Astrocyte (in vitro differentiated cells and primary cell): ENCODE measurements around the gene DMPK. TPM values are rescaled to one million over a fixed set of nuclear protein-coding genes. Genes with fewer than 3 reads are reported as not detected.

Source experiments
- DNase-seq: peaks from one replicate; pipeline ENCODE4 v3.0.0-alpha.2; 2010; ENCODE audit warnings: low read depth
- FAIRE-seq: peaks from 2 replicates; lab custom pipeline; 2011; peaks lifted over from hg19 to GRCh38; lab: Jason Lieb, UNC
- H2AFZ ChIP-seq: 2 replicates; pipeline ENCODE4 v1.6.0; 2012; ENCODE audit warnings: low read depth, low read length, inconsistent platforms
- H3K27ac ChIP-seq: 2 replicates; pipeline ENCODE4 v1.5.1; 2011; ENCODE audit warnings: low read depth, low read length, inconsistent platforms
- H3K27me3 ChIP-seq: 2 replicates; pipeline ENCODE4 v1.6.0; 2011; ENCODE audit warnings: low read length, inconsistent platforms; ENCODE audit not compliant: insufficient read depth
- H3K36me3 ChIP-seq: 2 replicates; pipeline ENCODE4 v1.5.1; 2011; ENCODE audit warnings: low read length, inconsistent platforms; ENCODE audit not compliant: insufficient read depth
- H3K4me1 ChIP-seq: 2 replicates; pipeline ENCODE4 v1.5.1; 2011; ENCODE audit warnings: low read length, inconsistent platforms; ENCODE audit not compliant: insufficient read depth
- H3K4me2 ChIP-seq: 2 replicates; pipeline ENCODE4 v1.6.0; 2012; ENCODE audit warnings: low read length, inconsistent platforms
- H3K4me3 ChIP-seq: 2 replicates; pipeline ENCODE4 v1.5.1; 2011; ENCODE audit warnings: low read depth, mild to moderate bottlenecking, low read length, inconsistent platforms; ENCODE audit not compliant: insufficient read depth
- H3K79me2 ChIP-seq: 2 replicates; pipeline ENCODE4 v1.6.0; 2012; ENCODE audit warnings: mild to moderate bottlenecking, low read length, inconsistent platforms; ENCODE audit not compliant: insufficient read depth
- H3K9ac ChIP-seq: 2 replicates; pipeline ENCODE4 v1.6.0; 2012; ENCODE audit warnings: mild to moderate bottlenecking, low read length, inconsistent platforms
- H3K9me3 ChIP-seq: 2 replicates; pipeline ENCODE4 v1.5.1; 2012; ENCODE audit warnings: low read depth, mild to moderate bottlenecking, low read length, inconsistent platforms; ENCODE audit not compliant: insufficient read depth
- H4K20me1 ChIP-seq: 2 replicates; pipeline ENCODE4 v1.6.0; 2012; ENCODE audit warnings: low read length, inconsistent platforms; ENCODE audit not compliant: insufficient read depth
- H3K27ac Mint-ChIP-seq: one replicate; pipeline ENCODE4 v1.8.0; 2021; ENCODE audit warnings: mild to moderate bottlenecking, mixed read lengths; ENCODE audit not compliant: unreplicated experiment
- H3K27me3 Mint-ChIP-seq: one replicate; pipeline ENCODE4 v1.8.0; 2021; ENCODE audit warnings: low read depth, mixed read lengths; ENCODE audit not compliant: unreplicated experiment
- H3K36me3 Mint-ChIP-seq: one replicate; pipeline ENCODE4 v1.8.0; 2021; ENCODE audit warnings: low read depth, mixed read lengths; ENCODE audit not compliant: unreplicated experiment
- H3K4me1 Mint-ChIP-seq: one replicate; pipeline ENCODE4 v1.8.0; 2021; ENCODE audit warnings: low read depth, mixed read lengths; ENCODE audit not compliant: unreplicated experiment
- H3K4me3 Mint-ChIP-seq: one replicate; pipeline ENCODE4 v1.8.0; 2021; ENCODE audit warnings: mild to moderate bottlenecking, moderate library complexity, mixed read lengths; ENCODE audit not compliant: unreplicated experiment
- H3K9me3 Mint-ChIP-seq: one replicate; pipeline ENCODE4 v1.8.0; 2021; ENCODE audit warnings: mild to moderate bottlenecking, mixed read lengths; ENCODE audit not compliant: unreplicated experiment
- CTCF ChIP-seq: IDR thresholded peaks from 2 replicates; pipeline ENCODE4 v1.5.1; 2011; ENCODE audit warnings: low read depth, mild to moderate bottlenecking, inconsistent platforms, low read length, moderate library complexity; ENCODE audit not compliant: insufficient read depth
- EZH2 ChIP-seq: IDR thresholded peaks from 2 replicates; pipeline ENCODE4 v1.6.1; 2012; ENCODE audit warnings: mild to moderate bottlenecking, low read length, inconsistent platforms; ENCODE audit not compliant: insufficient read depth
- total RNA-seq: library from RNA; stranded (reverse); gene quantifications from 2 replicates; pipeline ENCODE4 v1.2.1, GENCODE V29; 2021

DMPK gene
- total RNA-seq, 1 donor from 2014 or later, result 75.2 TPM

GRCh38 chr19:45804140-45804958, 22.1 kb upstream of the DMPK start:
- no peaks in the 10 kb centered on the region for H3K9me3 ChIP-seq
- no peak overlapping the region for H3K27ac ChIP-seq
- H3K4me2 ChIP-seq, result no peak overlapping the region
- no peaks in the 10 kb centered on the region for H3K36me3 Mint-ChIP-seq
- no peaks in the 10 kb centered on the region for H3K79me2 ChIP-seq
- FAIRE-seq (no peak), DNase-seq (no peak)
- H3K9ac ChIP-seq, result no peak overlapping the region
- no peak overlapping the region for H2AFZ ChIP-seq
- no peaks in the 10 kb centered on the region for H3K27me3 ChIP-seq
- no peak overlapping the region for H3K4me3 Mint-ChIP-seq
- H3K27me3 Mint-ChIP-seq, result no peaks in the 10 kb centered on the region
- no peak overlapping the region for H3K27ac Mint-ChIP-seq
- no peaks in the 10 kb centered on the region for H3K36me3 ChIP-seq
- H3K4me3 ChIP-seq, result no peak overlapping the region
- H4K20me1 ChIP-seq, result no peaks in the 10 kb centered on the region
- H3K4me1 Mint-ChIP-seq, result peaks cover 12% of the 10 kb centered on the region
- peaks cover 6% of the 10 kb centered on the region for H3K4me1 ChIP-seq
- H3K9me3 Mint-ChIP-seq, result peaks cover 2% of the 10 kb centered on the region
- no peak for TF ChIP-seq CTCF
- no peak for TF ChIP-seq EZH2

- Mint-ChIP-seq H3K4me3 (no peak overlapping the region), H3K27me3 (no peaks in the 10 kb centered on the region), H3K9me3 (peaks cover 2% of the 10 kb centered on the region), H3K27ac (no peak overlapping the region), H3K4me1 (peaks cover 17% of the 10 kb centered on the region), H3K36me3 (no peaks in the 10 kb centered on the region)
- no peaks in the 10 kb centered on the region for H4K20me1 ChIP-seq
- no peak overlapping the region for H3K4me3 ChIP-seq
- DNase-seq (no peak), FAIRE-seq (no peak)
- no peak overlapping the region for H3K9ac ChIP-seq
- H3K79me2 ChIP-seq, result no peaks in the 10 kb centered on the region
- H3K4me1 ChIP-seq, result peaks cover 10% of the 10 kb centered on the region
- H3K4me2 ChIP-seq, result no peak overlapping the region
- H3K9me3 ChIP-seq, result no peaks in the 10 kb centered on the region
- TF ChIP-seq EZH2 (no peak), CTCF (no peak)
- H3K27ac ChIP-seq, result no peak overlapping the region
- no peaks in the 10 kb centered on the region for H3K36me3 ChIP-seq
- no peaks in the 10 kb centered on the region for H3K27me3 ChIP-seq
- no peak overlapping the region for H2AFZ ChIP-seq
These were observed 19.4 kb upstream of the DMPK start for GRCh38 chr19:45801603-45802175.

GRCh38 chr19:45800070-45800553, 17.8 kb upstream of the DMPK start:
- H3K4me3 Mint-ChIP-seq, result peak overlapping the region; percentile 14

More at GRCh38 chr19:45800070-45800553, 17.8 kb upstream of the DMPK start:
- H3K4me1 Mint-ChIP-seq, result peaks cover 15% of the 10 kb centered on the region
- Histone ChIP-seq H3K4me1 (peaks cover 10% of the 10 kb centered on the region), H3K27ac (no peak overlapping the region), H3K27me3 (no peaks in the 10 kb centered on the region), H3K4me3 (no peak overlapping the region), H3K9me3 (no peaks in the 10 kb centered on the region), H3K9ac (no peak overlapping the region), H3K4me2 (no peak overlapping the region), H3K36me3 (no peaks in the 10 kb centered on the region), H2AFZ (no peak overlapping the region), H4K20me1 (no peaks in the 10 kb centered on the region), H3K79me2 (no peaks in the 10 kb centered on the region)
- no peaks in the 10 kb centered on the region for H3K9me3 Mint-ChIP-seq
- no peak overlapping the region for H3K27ac Mint-ChIP-seq
- FAIRE-seq (no peak), DNase-seq (peak; percentile 50)
- no peak for TF ChIP-seq EZH2
- no peak for TF ChIP-seq CTCF
- H3K36me3 Mint-ChIP-seq, result no peaks in the 10 kb centered on the region
- peaks cover 2% of the 10 kb centered on the region for H3K27me3 Mint-ChIP-seq
